H1 (cell line): ENCODE measurements around the gene MAP1LC3C. TPM values are rescaled to one million over a fixed set of nuclear protein-coding genes. Genes with fewer than 3 reads are reported as not detected.

Experiments
- CTCF ChIA-PET: fragments of 300-600 bp; sonication (Branson Sonifier 250); formaldehyde crosslinking; loops from one replicate; lab custom pipeline; 2021; ENCODE audit not compliant: partially characterized antibody; lab: Charles Lee
- POLR2A ChIA-PET: fragments of 300-600 bp; sonication (Branson Sonifier 250); formaldehyde crosslinking; loops from one replicate; lab custom pipeline; 2021; ENCODE audit warnings: inconsistent platforms; ENCODE audit not compliant: partially characterized antibody; lab: Charles Lee
- DNase-seq, 2 experiments: peaks; one replicate each; pipeline versions ENCODE4 v3.0.0 to v3.0.0-alpha.2; 2010 to 2022; ENCODE audit warnings: low spot score in 2 of 2, low read depth in 1 of 2, mixed read lengths in 1 of 2
- FAIRE-seq: peaks from 2 replicates; lab custom pipeline; 2011; peaks lifted over from hg19 to GRCh38; lab: Jason Lieb, UNC
- H2AFZ ChIP-seq: 2 replicates; pipeline ENCODE4 v1.8.1; 2012; ENCODE audit warnings: low read length, inconsistent platforms
- H2AK5ac ChIP-seq: 2 replicates; pipeline ENCODE4 v1.6.1; 2013; ENCODE audit warnings: low read depth, low read length
- H2BK120ac ChIP-seq: replicated peaks from 2 replicates; pipeline ENCODE3; 2013; ENCODE audit warnings: low read depth, low read length, inconsistent platforms
- H2BK12ac ChIP-seq: 2 replicates; pipeline ENCODE4 v1.6.1; 2013; ENCODE audit warnings: low read depth, low read length
- H2BK15ac ChIP-seq: 2 replicates; pipeline ENCODE4 v1.6.1; 2013; ENCODE audit warnings: low read length
- H2BK20ac ChIP-seq: 2 replicates; pipeline ENCODE4 v1.6.1; 2013; ENCODE audit warnings: low read length
- H2BK5ac ChIP-seq: 2 replicates; pipeline ENCODE4 v1.6.1; 2013; ENCODE audit warnings: low read depth, low read length
- H3K14ac ChIP-seq: 2 replicates; pipeline ENCODE4 v1.6.1; 2013; ENCODE audit warnings: inconsistent platforms; ENCODE audit not compliant: insufficient read length
- H3K18ac ChIP-seq: 2 replicates; pipeline ENCODE4 v1.6.1; 2013; ENCODE audit warnings: low read length; ENCODE audit errors: extremely low read depth
- H3K23ac ChIP-seq: 2 replicates; pipeline ENCODE4 v1.6.1; 2013; ENCODE audit warnings: inconsistent platforms; ENCODE audit not compliant: insufficient read length
- H3K23me2 ChIP-seq: 2 replicates; pipeline ENCODE4 v1.6.1; 2013; ENCODE audit warnings: low read depth, low read length
- H3K27ac ChIP-seq: 2 replicates; pipeline ENCODE4 v1.6.1; 2011; ENCODE audit warnings: low read depth, low read length, inconsistent platforms
- H3K27me3 ChIP-seq, 4 experiments: replicated peaks in 1 of 4; 1 replicate in 1 of 4; 2 replicates in 3 of 4; pipeline versions ENCODE4 v1.6.1 to v1.8.1; 2011 to 2013; ENCODE audit warnings: low read length in 3 of 4, mild to moderate bottlenecking in 3 of 4, inconsistent platforms in 2 of 4, mixed read lengths in 2 of 4, moderate library complexity in 1 of 4; ENCODE audit not compliant: control insufficient read depth in 3 of 4, insufficient read depth in 3 of 4; ENCODE audit errors: extremely low read depth in 1 of 4
- H3K36me3 ChIP-seq, 4 experiments: 2 replicates each; pipeline versions ENCODE4 v1.6.1 to v1.8.1; 2011 to 2013; ENCODE audit warnings: mild to moderate bottlenecking in 4 of 4, low read length in 3 of 4, moderate library complexity in 2 of 4, control low read depth in 1 of 4, inconsistent platforms in 1 of 4; ENCODE audit not compliant: insufficient read depth in 4 of 4, control insufficient read depth in 2 of 4
- H3K4ac ChIP-seq: replicated peaks from 2 replicates; pipeline ENCODE3; 2013; ENCODE audit warnings: low read length, low read depth, mixed read lengths, inconsistent platforms; ENCODE audit not compliant: insufficient read length
- H3K4me1 ChIP-seq, 4 experiments: replicated peaks in 1 of 4; 1 replicate in 1 of 4; 2 replicates in 3 of 4; pipeline versions ENCODE4 v1.6.1 to v1.8.1; 2011 to 2013; ENCODE audit warnings: low read length in 3 of 4, inconsistent platforms in 2 of 4, mixed read lengths in 1 of 4; ENCODE audit not compliant: insufficient read depth in 4 of 4, control insufficient read depth in 3 of 4
- H3K4me2 ChIP-seq, 2 experiments: 2 replicates each; pipeline versions ENCODE4 v1.6.1 to v1.8.1; 2011 to 2013; ENCODE audit warnings: low read depth in 2 of 2, low read length in 2 of 2, control low read depth in 1 of 2, inconsistent platforms in 1 of 2, mild to moderate bottlenecking in 1 of 2; ENCODE audit not compliant: insufficient read depth in 1 of 2
- H3K4me3 ChIP-seq, 4 experiments: fragments of 200-600, 300-600 bp in 1 of 4; sonication (generic), shearing (Covaris generic), sonication (Bioruptor Twin) in 1 of 4; 2 replicates each; pipeline versions ENCODE4 v1.5.1 to v1.8.1; 2011 to 2016; ENCODE audit warnings: low read length in 4 of 4, low read depth in 3 of 4, control low read depth in 2 of 4, inconsistent platforms in 2 of 4, mild to moderate bottlenecking in 2 of 4, mixed read lengths in 1 of 4, moderate library complexity in 1 of 4; ENCODE audit not compliant: insufficient read depth in 2 of 4; ENCODE audit errors: extremely low read depth in 1 of 4
- H3K56ac ChIP-seq: replicated peaks from 2 replicates; pipeline ENCODE3; 2013; ENCODE audit warnings: low read depth, mild to moderate bottlenecking, mixed read lengths, low read length, inconsistent platforms; ENCODE audit not compliant: insufficient read length
- H3K79me1 ChIP-seq: 2 replicates; pipeline ENCODE4 v1.6.1; 2013; ENCODE audit warnings: low read depth, low read length, control low read depth
- H3K79me2 ChIP-seq, 2 experiments: 2 replicates each; pipeline versions ENCODE4 v1.6.1 to v1.8.1; 2012 to 2013; ENCODE audit warnings: low read length in 2 of 2, mild to moderate bottlenecking in 2 of 2, inconsistent platforms in 1 of 2; ENCODE audit not compliant: insufficient read depth in 2 of 2, control insufficient read depth in 1 of 2
- H3K9ac ChIP-seq, 4 experiments: replicated peaks in 1 of 4; 1 replicate in 1 of 4; 2 replicates in 3 of 4; pipeline versions ENCODE4 v1.6.1 to v1.8.1; 2011 to 2013; ENCODE audit warnings: low read depth in 3 of 4, low read length in 3 of 4, control low read depth in 2 of 4, mild to moderate bottlenecking in 2 of 4, moderate library complexity in 2 of 4, inconsistent platforms in 1 of 4; ENCODE audit errors: extremely low read depth in 1 of 4
- H3K9me3 ChIP-seq, 2 experiments: 2 replicates each; pipeline versions ENCODE4 v1.6.1 to v1.8.1; 2012 to 2013; ENCODE audit warnings: mild to moderate bottlenecking in 2 of 2, moderate library complexity in 2 of 2, control low read depth in 1 of 2, inconsistent platforms in 1 of 2, low read depth in 1 of 2, low read length in 1 of 2, mixed read lengths in 1 of 2; ENCODE audit not compliant: insufficient read depth in 2 of 2
- H4K20me1 ChIP-seq, 2 experiments: replicated peaks in 1 of 2; 2 replicates each; pipeline versions ENCODE3 to v1.8.1; 2011 to 2013; ENCODE audit warnings: inconsistent platforms in 2 of 2, low read length in 2 of 2, mild to moderate bottlenecking in 1 of 2; ENCODE audit not compliant: insufficient read depth in 2 of 2, control insufficient read depth in 1 of 2
- H4K5ac ChIP-seq: 2 replicates; pipeline ENCODE4 v1.6.1; 2013; ENCODE audit warnings: low read length, low read depth, mixed read lengths, inconsistent platforms; ENCODE audit not compliant: insufficient read length
- H4K8ac ChIP-seq: 2 replicates; pipeline ENCODE4 v1.8.0; 2013; ENCODE audit warnings: mild to moderate bottlenecking, moderate library complexity, low read length, inconsistent platforms; ENCODE audit not compliant: insufficient read depth; ENCODE audit errors: extremely low read depth
- H4K91ac ChIP-seq: replicated peaks from 2 replicates; pipeline ENCODE3; 2013; ENCODE audit warnings: low read length, mixed read lengths, inconsistent platforms; ENCODE audit not compliant: insufficient read length
- ASH2L ChIP-seq: fragments of 200-600, 300-600 bp; sonication (generic); IDR thresholded peaks from one replicate; pipeline ENCODE4 v1.7.1; 2017; ENCODE audit warnings: low read length
- BACH1 ChIP-seq: IDR thresholded peaks from 2 replicates; pipeline ENCODE4 v1.6.1; 2012; ENCODE audit warnings: low read length, improper control_type of control experiment
- CTBP2 ChIP-seq: IDR thresholded peaks from 2 replicates; pipeline ENCODE4 v1.7.0; 2011; ENCODE audit warnings: borderline replicate concordance, mild to moderate bottlenecking, moderate library complexity, mixed read lengths, low read length; ENCODE audit not compliant: insufficient read depth, insufficient read length
- E2F6 ChIP-seq: IDR thresholded peaks from 2 replicates; pipeline ENCODE4 v1.6.1; 2012; ENCODE audit warnings: inconsistent platforms
- EGR1 ChIP-seq: IDR thresholded peaks from 2 replicates; pipeline ENCODE4 v1.6.1; 2011; ENCODE audit warnings: low read depth, low read length, borderline replicate concordance
- FOSL1 ChIP-seq: IDR thresholded peaks from 2 replicates; pipeline ENCODE4 v1.6.1; 2011; ENCODE audit warnings: mild to moderate bottlenecking, low read depth, low read length, moderate library complexity; ENCODE audit not compliant: insufficient read depth
- JUND ChIP-seq: IDR thresholded peaks from 2 replicates; pipeline ENCODE4 v1.6.1; 2011; ENCODE audit warnings: mild to moderate bottlenecking, improper control_type of control experiment, low read length
- KDM5A ChIP-seq: fragments of 200-600 bp; IDR thresholded peaks from 2 replicates; pipeline ENCODE4 v1.7.1; 2012; ENCODE audit warnings: mild to moderate bottlenecking, low read length, inconsistent platforms, mixed read lengths
- SAP30 ChIP-seq: fragments of 300-600 bp; sonication (generic); IDR thresholded peaks from 2 replicates; pipeline ENCODE4 v1.7.1; 2012; ENCODE audit warnings: low read length, moderate library complexity, mild to moderate bottlenecking, inconsistent platforms; ENCODE audit not compliant: insufficient read depth, insufficient replicate concordance
- SIN3A ChIP-seq, 2 experiments: IDR thresholded peaks in 1 of 2; conservative IDR thresholded peaks in 1 of 2; 2 replicates each; pipeline ENCODE4 v1.6.1; 2011 to 2012; ENCODE audit warnings: low read length in 2 of 2, improper control_type of control experiment in 1 of 2, low read depth in 1 of 2, mild to moderate bottlenecking in 1 of 2
- SIRT6 ChIP-seq: IDR thresholded peaks from one replicate; pipeline ENCODE4 v1.7.1; 2012; ENCODE audit warnings: low read length, inconsistent platforms
- TAF7 ChIP-seq: optimal IDR thresholded peaks from 2 replicates; pipeline ENCODE3; 2011; ENCODE audit warnings: low read depth, mild to moderate bottlenecking, inconsistent platforms, low read length, moderate library complexity, borderline replicate concordance
- TEAD4 ChIP-seq: IDR thresholded peaks from 2 replicates; pipeline ENCODE4 v1.6.1; 2012; ENCODE audit warnings: low read depth, low read length, inconsistent platforms, mixed read lengths
- WGBS, 2 experiments: shearing (Covaris generic) in 1 of 2; methylation state at CpG; one replicate each; pipeline versions ENCODE4 v1.1.6 to v1.1.7; 2013 to 2015; ENCODE audit warnings: low lambda C conversion rate in 2 of 2, mixed read lengths in 2 of 2, inconsistent platforms in 1 of 2, low coverage in 1 of 2, missing lambda C conversion rate in 1 of 2; ENCODE audit not compliant: insufficient replicate concordance in 2 of 2, insufficient coverage in 1 of 2, insufficient read length in 1 of 2; ENCODE audit errors: extremely low coverage in 1 of 2, missing lambda C conversion rate in 1 of 2; 5-methylcytosine and 5-hydroxymethylcytosine counted together
- polyA plus RNA-seq, 7 experiments: library from polyadenylated mRNA; depleted of rRNA in 3 of 7; stranded (reverse) in 5 of 7; unstranded in 2 of 7; fragments of >200 nt in 5 of 7; fragments of 200-250 nt in 2 of 7; gene quantifications; 1 replicate in 5 of 7; 2 replicates in 1 of 7; 4 replicates in 1 of 7; pipeline versions ENCODE4 v1.2.1 to v1.2.3, GENCODE V29; 2011 to 2013; ENCODE audit warnings: missing spikeins in 2 of 7, mixed read lengths in 2 of 7
- total RNA-seq: library from RNA; stranded (reverse); fragmentation: NEBNext Ultra II Directional; extraction: Animal tissue kit (Norgen Biotek cat#: 25700); gene quantifications from 2 replicates; pipeline ENCODE4 v1.2.1, GENCODE V29; 2021

The MAP1LC3C gene
- total and polyA plus RNA-seq, 2 of the 8 experiments (the other 6 are each of a cell fraction or from before 2014, with no cell fraction given), result 1.7 to 3.2 TPM

GRCh38 chr1:241997401-241997998, 1.4 kb downstream of the MAP1LC3C start:
- H2AFZ ChIP-seq, result no peak overlapping the region
- no peaks in the 10 kb centered on the region for H3K27me3 ChIP-seq
- H3K79me1 ChIP-seq, result no peaks in the 10 kb centered on the region
- H2BK15ac ChIP-seq, result no peak overlapping the region
- no peak overlapping the region for H2BK120ac ChIP-seq
- no peak overlapping the region for H2BK20ac ChIP-seq
- no peaks in the 10 kb centered on the region for H3K79me2 ChIP-seq
- DNase-seq (no peak), FAIRE-seq (no peak)
- no peak overlapping the region for H2BK12ac ChIP-seq
- H4K91ac ChIP-seq, result no peak overlapping the region
- POLR2A ChIA-PET, result no interaction called here
- no peak overlapping the region for H3K9ac ChIP-seq
- H3K18ac ChIP-seq, result no peak overlapping the region
- no peak overlapping the region; a peak in 1 of 4 replicates for H3K4me2 ChIP-seq
- no peak overlapping the region for H3K4ac ChIP-seq
- no peak overlapping the region for H4K8ac ChIP-seq
- H3K23me2 ChIP-seq, result no peaks in the 10 kb centered on the region; the same call in 1 of the 2 replicates
- no peak overlapping the region for H3K27ac ChIP-seq
- no peak overlapping the region for H2BK5ac ChIP-seq
- H3K14ac ChIP-seq, result no peak overlapping the region
- H4K5ac ChIP-seq, result no peak overlapping the region
- no peak overlapping the region for H3K23ac ChIP-seq
- H3K9me3 ChIP-seq, result no peaks in the 10 kb centered on the region
- H3K56ac ChIP-seq, result no peak overlapping the region
- no peak overlapping the region for H2AK5ac ChIP-seq
- no peaks in the 10 kb centered on the region for H3K36me3 ChIP-seq
- peaks cover 3 to 7% (median 5%) of the 10 kb centered on the region in 4 experiments; a peak in 5 of 7 replicates for H3K4me1 ChIP-seq
- H4K20me1 ChIP-seq, result no peaks in the 10 kb centered on the region
- CTCF ChIA-PET, result interaction anchor here (1.2 to 5.5 kb wide), 22 partner anchors 11 to 458 kb away, joined by 3 to 83 read pairs (median 10); no protein-coding TSS in a partner anchor
- WGBS, 2 experiments, result 89% methylated on average over 12 of the region's 12 CpGs; no CpG with 5 or more reads in 1 of the 2 experiments
- H3K4me3 ChIP-seq, result no peak overlapping the region
- TF ChIP-seq TEAD4, result no peak
- no peak for TF ChIP-seq E2F6
- no peak for TF ChIP-seq CTBP2
- no peak for TF ChIP-seq SAP30
- no peak for TF ChIP-seq SIRT6
- no peak for TF ChIP-seq JUND
- TF ChIP-seq TAF7, result no peak
- TF ChIP-seq EGR1, result no peak
- no peak for TF ChIP-seq FOSL1
- no peak for TF ChIP-seq SIN3A (conservative IDR thresholded peaks at IDR 0.05 in 1 of 2, IDR thresholded peaks at IDR 0.05 in 1 of 2; ENCODE audit: low read depth in 1 of 2, low read length in 2 of 2)
- TF ChIP-seq KDM5A, result no peak
- no peak for TF ChIP-seq ASH2L
- no peak for TF ChIP-seq BACH1
